K562 (cell line): Measurements from ENCODE around the gene NUDT14. TPM values are rescaled to one million over a fixed set of nuclear protein-coding genes. Genes with fewer than 3 reads are reported as not detected.

ENCODE experiments used
- ATAC-seq: fragments of 200-7000 bp; cut with Tn5 transposase; 3 replicates; pipeline ENCODE4 v1.9.1; 2020; ENCODE audit warnings: moderate library complexity
- BruUV-seq: library from RNA; stranded (reverse); fragments of 400-500 nt; replicated peaks from 2 replicates; lab custom pipeline; 2021; lab: Mats Ljungman, UMichigan
- CTCF ChIA-PET: fragments of 300-600 bp; formaldehyde crosslinking; extraction: SDS; loops from one replicate; lab custom pipeline; 2021; ENCODE audit warnings: low intra/inter-chr PET ratio; lab: Yijun Ruan, JAX
- POLR2A ChIA-PET: fragments of 300-600, 350-650 bp; sonication (Branson Sonifier 250); formaldehyde crosslinking; extraction: SDS; loops from one replicate; lab custom pipeline; 2021; ENCODE audit warnings: antibody characterized with exemption, inconsistent platforms; lab: Yijun Ruan, JAX
- DNase-seq, 4 experiments: peaks; one replicate each; pipeline versions ENCODE4 v3.0.0 to v3.0.0-alpha.2; 2011 to 2018; ENCODE audit warnings: low spot score in 3 of 4, mixed read lengths in 3 of 4; ENCODE audit errors: extremely low read depth in 1 of 4
- FAIRE-seq: peaks from 2 replicates; lab custom pipeline; 2011; peaks lifted over from hg19 to GRCh38; lab: Jason Lieb, UNC
- H2AFZ ChIP-seq: 2 replicates; pipeline ENCODE4 v1.6.0; 2011; ENCODE audit warnings: low read depth, low read length, control low read depth, inconsistent platforms
- H3K27ac ChIP-seq: fragments of 200-600 bp; 3 replicates; pipeline ENCODE4 v1.8.0; 2011; ENCODE audit warnings: low read depth, mild to moderate bottlenecking, control low read depth, inconsistent platforms, low read length, moderate library complexity, mixed read lengths; ENCODE audit errors: extremely low read depth
- H3K27me3 ChIP-seq, 2 experiments: fragments of 300-600 bp in 1 of 2; 2 replicates in 1 of 2; 3 replicates in 1 of 2; pipeline versions ENCODE4 v1.6.0 to v1.8.0; 2011; ENCODE audit warnings: inconsistent platforms in 2 of 2, low read length in 2 of 2, mild to moderate bottlenecking in 1 of 2, mixed read lengths in 1 of 2, moderate library complexity in 1 of 2; ENCODE audit not compliant: control insufficient read depth in 2 of 2, insufficient read depth in 2 of 2
- H3K36me3 ChIP-seq: fragments of 300-600 bp; 3 replicates; pipeline ENCODE4 v1.8.0; 2011; ENCODE audit warnings: mild to moderate bottlenecking, low read length, inconsistent platforms; ENCODE audit not compliant: control insufficient read depth, insufficient read depth
- H3K4me1 ChIP-seq, 2 experiments: fragments of 200-600 bp in 1 of 2; replicated peaks in 1 of 2; 2 replicates in 1 of 2; 3 replicates in 1 of 2; pipeline versions ENCODE4 v1.5.1 to v1.8.0; 2011; ENCODE audit warnings: inconsistent platforms in 2 of 2, low read length in 2 of 2, mild to moderate bottlenecking in 1 of 2, mixed read lengths in 1 of 2, moderate library complexity in 1 of 2; ENCODE audit not compliant: control insufficient read depth in 2 of 2, insufficient read depth in 2 of 2
- H3K4me2 ChIP-seq: 2 replicates; pipeline ENCODE4 v1.6.1; 2011; ENCODE audit warnings: low read length, control low read depth, inconsistent platforms, mixed read lengths; ENCODE audit not compliant: insufficient read depth
- H3K4me3 ChIP-seq: fragments of 200-600 bp; sonication (generic), shearing (Covaris generic); 2 replicates; pipeline ENCODE4 v1.5.1; 2016; ENCODE audit warnings: control low read depth, inconsistent platforms
- H3K79me2 ChIP-seq: fragments of 200-600 bp; 3 replicates; pipeline ENCODE4 v1.8.0; 2011; ENCODE audit warnings: low read length, inconsistent platforms; ENCODE audit not compliant: control insufficient read depth, insufficient read depth
- H3K9ac ChIP-seq, 2 experiments: 2 replicates each; pipeline versions ENCODE4 v1.6.0 to v1.6.1; 2011; ENCODE audit warnings: low read depth in 2 of 2, low read length in 2 of 2, control low read depth in 1 of 2, inconsistent platforms in 1 of 2, mild to moderate bottlenecking in 1 of 2, mixed read lengths in 1 of 2; ENCODE audit not compliant: insufficient read depth in 1 of 2
- H3K9me1 ChIP-seq: one replicate; pipeline ENCODE4 v1.6.0; 2011; ENCODE audit warnings: inconsistent platforms, mild to moderate bottlenecking, low read length, moderate library complexity; ENCODE audit not compliant: control insufficient read depth, insufficient read depth
- H3K9me3 ChIP-seq: replicated peaks from 2 replicates; pipeline ENCODE4 v1.5.1; 2011; ENCODE audit warnings: low read depth, low read length, inconsistent platforms; ENCODE audit not compliant: control insufficient read depth, insufficient read depth
- H4K20me1 ChIP-seq: replicated peaks from 2 replicates; pipeline ENCODE4 v1.6.1; 2011; ENCODE audit warnings: low read length, inconsistent platforms, mixed read lengths; ENCODE audit not compliant: control insufficient read depth, insufficient read depth
- JUND ChIP-seq, 2 experiments: IDR thresholded peaks; 2 replicates in 1 of 2; 3 replicates in 1 of 2; pipeline ENCODE4 v1.6.1; 2011; ENCODE audit warnings: borderline replicate concordance in 2 of 2, low read depth in 2 of 2, low read length in 2 of 2, improper control_type of control experiment in 1 of 2, missing biosample characterization in 1 of 2, missing genetic modification characterization in 1 of 2, missing genetic modification reagents in 1 of 2
- KDM1A ChIP-seq, 2 experiments: fragments of 450-650 bp; IDR thresholded peaks; 2 replicates each; pipeline ENCODE4 v1.6.1; 2016; ENCODE audit warnings: mild to moderate bottlenecking in 2 of 2
- RBM25 ChIP-seq: fragments of 200-400 bp; formaldehyde crosslinking; IDR thresholded peaks from 2 replicates; pipeline ENCODE4 v1.6.1; 2018; ENCODE audit warnings: low read length, low read depth, moderate library complexity; ENCODE audit not compliant: severe bottlenecking
- YY1 ChIP-seq, 3 experiments: IDR thresholded peaks; 2 replicates each; pipeline ENCODE4 v1.6.1; 2011; ENCODE audit warnings: low read length in 2 of 3, mild to moderate bottlenecking in 2 of 3, moderate library complexity in 2 of 3, borderline replicate concordance in 1 of 3, control low read depth in 1 of 3, low read depth in 1 of 3; ENCODE audit not compliant: insufficient read depth in 3 of 3, insufficient replicate concordance in 2 of 3, control insufficient read depth in 1 of 3, insufficient read length in 1 of 3; ENCODE audit errors: extremely low read depth in 1 of 3
- ZFP36 ChIP-seq: fragments of 150-350 bp; IDR thresholded peaks from 2 replicates; pipeline ENCODE4 v1.6.1; 2018; ENCODE audit warnings: low read length, low read depth; ENCODE audit not compliant: partially characterized antibody
- ZNF197 ChIP-seq: fragments of 200-800 bp; sonication (Bioruptor generic); IDR thresholded peaks from 2 replicates; pipeline ENCODE4 v1.6.1; 2016; ENCODE audit warnings: low read depth, missing genetic modification characterization, missing compliant biosample characterization
- ZNF449 ChIP-seq: fragments of 250-450 bp; sonication (Bioruptor Pico); IDR thresholded peaks from 2 replicates; pipeline ENCODE4 v1.8.0; 2022; ENCODE audit warnings: moderate library complexity, mild to moderate bottlenecking, inconsistent platforms
- WGBS: fragments of 100-300 bp; shearing (Covaris generic); methylation state at CpG from one replicate; pipeline ENCODE4 v1.1.6; 2016; ENCODE audit warnings: low coverage, mixed read lengths; ENCODE audit not compliant: insufficient coverage; ENCODE audit errors: missing lambda C conversion rate; 5-methylcytosine and 5-hydroxymethylcytosine counted together
- in situ Hi-C: fragments of 300-500 bp; cut with MboI; formaldehyde crosslinking; loops from 4 replicates; pipeline ENCODE4 v1.15.0; 2018; ENCODE audit warnings: inconsistent platforms, mixed read lengths
- intact Hi-C: fragments of 100-400 bp; cut with micrococcal nuclease; formaldehyde crosslinking; loops from 2 replicates; pipeline ENCODE4 v1.14.2; 2022
- polyA plus RNA-seq, 8 experiments: library from polyadenylated mRNA; depleted of rRNA in 4 of 8; stranded (reverse) in 5 of 8; unstranded in 3 of 8; fragments of >200 nt; fragmentation: Nextera tagmentation in 2 of 8; fragmentation: Illumina TruSeq in 1 of 8; extraction: Ambion mirVana in 2 of 8; extraction: Trizol in 1 of 8; gene quantifications; 2 replicates each; pipeline versions ENCODE4 v1.2.1 to v1.2.3, GENCODE V29; 2011 to 2014; ENCODE audit warnings: inconsistent platforms in 1 of 8, missing spikeins in 1 of 8
- total RNA-seq, 7 experiments: library from RNA; depleted of rRNA in 6 of 7; stranded (reverse); fragments of >200 nt in 6 of 7; fragmentation: Illumina TruSeq in 2 of 7; extraction: Trizol in 2 of 7; gene quantifications; 2 replicates each; pipeline versions ENCODE4 v1.2.1 to v1.2.3, GENCODE V29; 2011 to 2021; ENCODE audit warnings: low replicate concordance in 1 of 7
- TF ChIP-seq, protein P1 (sequence below): fragments of 450-650 bp; formaldehyde crosslinking; IDR thresholded peaks from 2 replicates; pipeline ENCODE4 v1.4.0; 2020; ENCODE audit warnings: mild to moderate bottlenecking, moderate library complexity
- TF ChIP-seq, protein P2 (sequence below): fragments of 250-450 bp; sonication (Bioruptor Pico); IDR thresholded peaks from 2 replicates; pipeline ENCODE4 v1.8.0; 2021; ENCODE audit warnings: moderate library complexity, mild to moderate bottlenecking, inconsistent platforms
- TF ChIP-seq, protein P3 (sequence below), 2 experiments: fragments of 450-650 bp; IDR thresholded peaks; 2 replicates each; pipeline ENCODE4 v1.6.1; 2018; ENCODE audit warnings: mild to moderate bottlenecking in 2 of 2, low read depth in 1 of 2; ENCODE audit not compliant: partially characterized antibody in 2 of 2

NUDT14 gene
- total and polyA plus RNA-seq, 9 of the 15 experiments (the other 6 are each of a cell fraction or from before 2014, with no cell fraction given), result 0.14 to 16.3 (median 8.2) TPM

- in situ Hi-C loops, result loop anchor here (5.0 kb wide), 1 partner anchor 64 kb away; no protein-coding TSS in a partner anchor
- no peak for ATAC-seq
- H3K4me3 ChIP-seq, result no peak overlapping the region
- CTCF ChIA-PET, result interaction anchor here (2.0 kb wide), 1 partner anchor 149 kb away, joined by 15 read pairs; no protein-coding TSS in a partner anchor
- TF ChIP-seq ZNF449 (CRISPR knock-in tag) (no peak), YY1 (IDR thresholded peaks at IDR 0.05; ENCODE audit: borderline replicate concordance in 1 of 3, control insufficient read depth in 1 of 3, extremely low read depth in 1 of 3, insufficient read depth in 3 of 3, insufficient read length in 1 of 3, insufficient replicate concordance in 2 of 3, low read depth in 1 of 3, low read length in 2 of 3) (no peak), JUND (IDR thresholded peaks at IDR 0.05; ENCODE audit: borderline replicate concordance, low read depth, low read length) (no peak), JUND (tag; IDR thresholded peaks at IDR 0.05; ENCODE audit: borderline replicate concordance, low read depth, low read length) (no peak), ZNF197 (CRISPR knock-in tag) (no peak), RBM25 (no peak), ZFP36 (no peak), KDM1A (IDR thresholded peaks at IDR 0.05) (no peak)
- TF ChIP-seq, protein P1, sequence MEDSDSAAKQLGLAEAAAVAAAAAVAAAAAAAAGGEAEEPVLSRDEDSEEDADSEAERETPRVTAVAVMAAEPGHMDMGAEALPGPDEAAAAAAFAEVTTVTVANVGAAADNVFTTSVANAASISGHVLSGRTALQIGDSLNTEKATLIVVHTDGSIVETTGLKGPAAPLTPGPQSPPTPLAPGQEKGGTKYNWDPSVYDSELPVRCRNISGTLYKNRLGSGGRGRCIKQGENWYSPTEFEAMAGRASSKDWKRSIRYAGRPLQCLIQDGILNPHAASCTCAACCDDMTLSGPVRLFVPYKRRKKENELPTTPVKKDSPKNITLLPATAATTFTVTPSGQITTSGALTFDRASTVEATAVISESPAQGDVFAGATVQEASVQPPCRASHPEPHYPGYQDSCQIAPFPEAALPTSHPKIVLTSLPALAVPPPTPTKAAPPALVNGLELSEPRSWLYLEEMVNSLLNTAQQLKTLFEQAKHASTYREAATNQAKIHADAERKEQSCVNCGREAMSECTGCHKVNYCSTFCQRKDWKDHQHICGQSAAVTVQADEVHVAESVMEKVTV (CRISPR knock-in tag), result no peak
- TF ChIP-seq, protein P2, sequence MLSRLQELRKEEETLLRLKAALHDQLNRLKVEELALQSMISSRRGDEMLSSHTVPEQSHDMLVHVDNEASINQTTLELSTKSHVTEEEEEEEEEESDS (CRISPR knock-in tag), result no peak
- TF ChIP-seq, protein P3, sequence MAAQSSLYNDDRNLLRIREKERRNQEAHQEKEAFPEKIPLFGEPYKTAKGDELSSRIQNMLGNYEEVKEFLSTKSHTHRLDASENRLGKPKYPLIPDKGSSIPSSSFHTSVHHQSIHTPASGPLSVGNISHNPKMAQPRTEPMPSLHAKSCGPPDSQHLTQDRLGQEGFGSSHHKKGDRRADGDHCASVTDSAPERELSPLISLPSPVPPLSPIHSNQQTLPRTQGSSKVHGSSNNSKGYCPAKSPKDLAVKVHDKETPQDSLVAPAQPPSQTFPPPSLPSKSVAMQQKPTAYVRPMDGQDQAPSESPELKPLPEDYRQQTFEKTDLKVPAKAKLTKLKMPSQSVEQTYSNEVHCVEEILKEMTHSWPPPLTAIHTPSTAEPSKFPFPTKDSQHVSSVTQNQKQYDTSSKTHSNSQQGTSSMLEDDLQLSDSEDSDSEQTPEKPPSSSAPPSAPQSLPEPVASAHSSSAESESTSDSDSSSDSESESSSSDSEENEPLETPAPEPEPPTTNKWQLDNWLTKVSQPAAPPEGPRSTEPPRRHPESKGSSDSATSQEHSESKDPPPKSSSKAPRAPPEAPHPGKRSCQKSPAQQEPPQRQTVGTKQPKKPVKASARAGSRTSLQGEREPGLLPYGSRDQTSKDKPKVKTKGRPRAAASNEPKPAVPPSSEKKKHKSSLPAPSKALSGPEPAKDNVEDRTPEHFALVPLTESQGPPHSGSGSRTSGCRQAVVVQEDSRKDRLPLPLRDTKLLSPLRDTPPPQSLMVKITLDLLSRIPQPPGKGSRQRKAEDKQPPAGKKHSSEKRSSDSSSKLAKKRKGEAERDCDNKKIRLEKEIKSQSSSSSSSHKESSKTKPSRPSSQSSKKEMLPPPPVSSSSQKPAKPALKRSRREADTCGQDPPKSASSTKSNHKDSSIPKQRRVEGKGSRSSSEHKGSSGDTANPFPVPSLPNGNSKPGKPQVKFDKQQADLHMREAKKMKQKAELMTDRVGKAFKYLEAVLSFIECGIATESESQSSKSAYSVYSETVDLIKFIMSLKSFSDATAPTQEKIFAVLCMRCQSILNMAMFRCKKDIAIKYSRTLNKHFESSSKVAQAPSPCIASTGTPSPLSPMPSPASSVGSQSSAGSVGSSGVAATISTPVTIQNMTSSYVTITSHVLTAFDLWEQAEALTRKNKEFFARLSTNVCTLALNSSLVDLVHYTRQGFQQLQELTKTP (IDR thresholded peaks at IDR 0.05; ENCODE audit: low read depth in 1 of 2, partially characterized antibody in 2 of 2), result no peak
- TF ChIP-seq, all 486 proteins: peak for 0
- DNase-seq (no peak), FAIRE-seq (no peak)
- Histone ChIP-seq H3K79me2 (no peaks in the 10 kb centered on the region), H3K9me1 (no peaks in the 10 kb centered on the region), H3K4me2 (no peak overlapping the region), H3K4me1 (peaks cover 3 to 76% of the 10 kb centered on the region in 2 experiments; a peak in 3 of 5 replicates), H4K20me1 (peaks cover 12% of the 10 kb centered on the region; the same call in 1 of the 2 replicates), H3K9me3 (no peaks in the 10 kb centered on the region), H3K36me3 (no peaks in the 10 kb centered on the region), H3K9ac (no peak overlapping the region), H2AFZ (no peak overlapping the region), H3K27me3 (peaks cover 0 to 5% of the 10 kb centered on the region in 2 experiments; a peak in 1 of 5 replicates), H3K27ac (no peak overlapping the region)
- BruUV-seq, result no TSS peak
- intact Hi-C loops, result loop anchor here (5.0 kb wide), 1 partner anchor 79 kb away; no protein-coding TSS in a partner anchor
- 4% methylated on average over 3 of the region's 6 CpGs for WGBS
- POLR2A ChIA-PET, result interaction anchor here (1.0 kb wide), 1 partner anchor 9 kb away, joined by 3 read pairs; no protein-coding TSS in a partner anchor
Measured at GRCh38 chr14:105203701-105204100, 22.6 kb upstream of the NUDT14 start.
